ENCODE data around the gene ASB15. TPM values are rescaled to one million over a fixed set of nuclear protein-coding genes. Genes with fewer than 3 reads are reported as not detected.
A peak's percentile ranks its signal among the peaks of the same experiment; 100 is the strongest.

ASB15 gene
- total and polyA plus RNA-seq, 7 donors = not detected

- intact Hi-C loops (cut with DNase I) = loop anchor here (1.0 to 10.0 kb wide), 4 partner anchors 22 to 1412 kb away; partner anchors contain the start of genes AASS and WASL
- TF ChIP-seq EP300 (IDR thresholded peaks at IDR 0.05) (no peak), POLR2A (IDR thresholded peaks at IDR 0.05) (no peak), POLR2AphosphoS5 (IDR thresholded peaks at IDR 0.05) (no peak), CTCF (IDR thresholded peaks at IDR 0.05) (no peak)
- Histone ChIP-seq H3K4me1 (peaks cover 0 to 42% (median 31%) of the 10 kb centered on the region in 4 donors), H3K27ac (peak overlapping the region; percentile 87 to 96 (median 92)), H3K36me3 (peaks cover 0 to 28% (median 2%) of the 10 kb centered on the region in 4 donors), H3K27me3 (no peaks in the 10 kb centered on the region), H3K9me3 (no peaks in the 10 kb centered on the region), H3K4me3 (peak overlapping the region; percentile 66 to 98 (median 91))
- no peak for DNase-seq
- 1 to 6% methylated on average over 12 of the region's 12 CpGs for WGBS, 2 donors
Measured at GRCh38 chr7:123557016-123557397, 44.6 kb upstream of the ASB15 start.

- peak within 1 kb of the TSS; percentile 87 to 96 (median 92) for H3K27ac ChIP-seq
- H3K4me1 ChIP-seq = peaks cover 0 to 42% (median 31%) of the 10 kb centered on the region in 4 donors
- H3K27me3 ChIP-seq = no peaks in the 10 kb centered on the region
- H3K9me3 ChIP-seq = no peaks in the 10 kb centered on the region
- H3K36me3 ChIP-seq = peaks cover 0 to 21% (median 2%) of the 10 kb centered on the region in 4 donors
- intact Hi-C loops (cut with DNase I) = loop anchor here (1.0 to 10.0 kb wide), 4 partner anchors 22 to 1413 kb away; partner anchors contain the start of genes AASS and WASL
- WGBS, 2 donors = 0 to 1% methylated on average over 40 of the region's 40 CpGs
- TF ChIP-seq CTCF (IDR thresholded peaks at IDR 0.05) (no peak), POLR2A (IDR thresholded peaks at IDR 0.05) (peak; percentile 42 to 54), POLR2AphosphoS5 (IDR thresholded peaks at IDR 0.05) (peak; percentile 87 to 90 (median 88)), EP300 (IDR thresholded peaks at IDR 0.05) (peak in 1 of 4 donors; percentile 8)
- peak within 1 kb of the TSS; percentile 66 to 98 (median 91) for H3K4me3 ChIP-seq
- DNase-seq = peak; percentile 99
Measured at GRCh38 chr7:123557398-123558288, 44.0 kb upstream of the ASB15 start, which contains the start of gene NDUFA5. NDUFA5 (minus strand) TSS chr7:123557818; CDS start chr7:123557795, 23 bp downstream.

- H3K4me3 ChIP-seq = peak overlapping the region; percentile 66 to 98 (median 91)
- H3K36me3 ChIP-seq = peaks cover 0 to 14% (median 0%) of the 10 kb centered on the region in 4 donors
- TF ChIP-seq POLR2A (IDR thresholded peaks at IDR 0.05) (no peak), CTCF (IDR thresholded peaks at IDR 0.05) (no peak), EP300 (IDR thresholded peaks at IDR 0.05) (no peak), POLR2AphosphoS5 (IDR thresholded peaks at IDR 0.05) (no peak)
- H3K27me3 ChIP-seq = no peaks in the 10 kb centered on the region
- intact Hi-C loops (cut with DNase I) = loop anchor here (5.0 to 10.0 kb wide), 2 partner anchors 66 to 1414 kb away; partner anchors contain the start of gene AASS
- no peaks in the 10 kb centered on the region for H3K9me3 ChIP-seq
- 64 to 68% methylated on average over 4 of the region's 4 CpGs for WGBS, 2 donors
- no peak for DNase-seq
- H3K27ac ChIP-seq = peak overlapping the region; percentile 87 to 96 (median 92)
- H3K4me1 ChIP-seq = peaks cover 0 to 41% (median 31%) of the 10 kb centered on the region in 4 donors
Measured at GRCh38 chr7:123558289-123558874, 43.2 kb upstream of the ASB15 start.

- no peaks in the 10 kb centered on the region for H3K27me3 ChIP-seq
- no peak for TF ChIP-seq POLR2AphosphoS5 (IDR thresholded peaks at IDR 0.05)
- H3K4me3 ChIP-seq = no peak overlapping the region
- intact Hi-C loops (cut with DNase I) = no loop called here
- peaks cover 0 to 7% (median 3%) of the 10 kb centered on the region in 4 donors for H3K4me1 ChIP-seq
- DNase-seq = no peak
- no peaks in the 10 kb centered on the region for H3K36me3 ChIP-seq
- H3K27ac ChIP-seq = no peak overlapping the region
- no peaks in the 10 kb centered on the region for H3K9me3 ChIP-seq
Measured at GRCh38 chr7:123562121-123562520, 39.5 kb upstream of the ASB15 start.

All from sigmoid colon (tissue), 7 donors.